Lower leg skin (tissue), 3 donors: ENCODE data around the gene CRIP3.

Experiments
- CTCF ChIP-seq, 3 donors: fragments of 450-650 bp; IDR thresholded peaks; one replicate each; pipeline ENCODE4 v1.5.1; 2016; ENCODE audit warnings: antibody characterized with exemption in 3 of 3, mild to moderate bottlenecking in 3 of 3, moderate library complexity in 2 of 3
- POLR2A ChIP-seq, 2 donors: fragments of 450-650 bp; IDR thresholded peaks; one replicate each; pipeline ENCODE4 v1.6.1; 2016 to 2017; ENCODE audit warnings: antibody characterized with exemption in 2 of 2, mild to moderate bottlenecking in 1 of 2, moderate library complexity in 1 of 2

- no peak for TF ChIP-seq CTCF (IDR thresholded peaks at IDR 0.05)
- no peak for TF ChIP-seq POLR2A (IDR thresholded peaks at IDR 0.05)
These were observed 23.4 kb downstream of the CRIP3 start for GRCh38 chr6:43284991-43285781.
